ENCODE data around the gene TMEM45A. TPM values are rescaled to one million over a fixed set of nuclear protein-coding genes. Genes with fewer than 3 reads are reported as not detected.
"Not testable (repeated sequence)": the region's sequence is repeated elsewhere in the genome, so short reads cannot be mapped to it uniquely, and the experiment has no call there.

TMEM45A gene
- total and polyA plus RNA-seq, 11 donors: 1.8 to 11.2 (median 3.1) TPM

DNA sequence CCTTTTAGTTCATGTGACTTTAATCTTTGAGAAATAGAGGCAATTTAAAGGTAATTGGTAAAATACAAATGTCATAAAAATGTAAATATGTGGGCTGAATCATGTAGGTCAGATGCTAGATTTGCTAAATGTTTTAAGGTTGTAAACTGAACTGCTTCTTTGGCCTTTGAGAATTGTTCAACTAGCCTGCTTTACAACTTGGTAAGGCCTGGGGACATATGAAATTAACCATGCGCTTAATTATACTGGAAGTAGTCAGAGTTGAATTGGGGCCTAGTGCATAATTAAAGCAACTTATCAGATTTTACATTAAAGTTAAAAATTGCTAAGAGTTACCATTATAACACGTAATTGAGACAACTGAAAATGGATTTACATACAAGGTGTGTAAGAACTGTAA lies 21.0 kb upstream of the TMEM45A start:
- 76 to 84% (median 83%) methylated on average over 2 of the region's 2 CpGs for WGBS, 4 donors
- peaks cover 0 to 1% (median 0%) of the 10 kb centered on the region in 12 donors for H3K4me1 ChIP-seq
- ATAC-seq: no peak

DNA sequence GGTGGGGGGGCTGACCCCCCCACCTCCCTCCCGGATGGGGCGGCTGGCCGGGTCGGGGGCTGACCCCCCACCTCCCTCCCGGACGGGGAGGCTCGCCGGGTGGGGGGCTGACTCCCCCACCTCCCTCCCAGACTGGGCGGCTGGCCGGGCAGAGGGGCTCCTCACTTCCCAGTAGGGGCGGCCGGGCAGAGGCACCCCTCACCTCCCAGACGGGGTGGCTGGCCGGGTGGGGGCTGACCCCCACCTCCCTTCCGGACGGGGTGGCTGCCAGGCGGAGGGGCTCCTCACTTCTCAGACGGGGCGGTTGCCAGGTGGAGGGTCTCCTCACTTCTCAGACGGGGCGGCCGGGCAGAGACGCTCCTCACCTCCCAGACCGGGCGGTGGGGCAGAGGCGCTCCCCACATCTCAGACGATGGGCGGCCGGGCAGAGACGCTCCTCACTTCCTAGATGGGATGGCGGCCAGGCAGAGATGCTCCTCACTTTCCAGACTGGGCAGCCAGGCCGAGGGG lies 14.5 kb upstream of the TMEM45A start:
- DNase-seq; H3K27me3 ChIP-seq; H3K36me3 ChIP-seq; H3K27ac ChIP-seq; ATAC-seq; H3K4me1 ChIP-seq; H3K9me3 ChIP-seq; intact Hi-C loops (cut with DNase I); H3K4me3 ChIP-seq: not testable (repeated sequence)
- 92 to 94% (median 94%) methylated on average over 6 to 32 of the region's 32 CpGs for WGBS, 4 donors

More for the DNA sequence above, 21.0 kb upstream of the TMEM45A start:
- DNase-seq: no peak
- H3K4me3 ChIP-seq: no peak overlapping the region
- TF ChIP-seq, protein P1, sequence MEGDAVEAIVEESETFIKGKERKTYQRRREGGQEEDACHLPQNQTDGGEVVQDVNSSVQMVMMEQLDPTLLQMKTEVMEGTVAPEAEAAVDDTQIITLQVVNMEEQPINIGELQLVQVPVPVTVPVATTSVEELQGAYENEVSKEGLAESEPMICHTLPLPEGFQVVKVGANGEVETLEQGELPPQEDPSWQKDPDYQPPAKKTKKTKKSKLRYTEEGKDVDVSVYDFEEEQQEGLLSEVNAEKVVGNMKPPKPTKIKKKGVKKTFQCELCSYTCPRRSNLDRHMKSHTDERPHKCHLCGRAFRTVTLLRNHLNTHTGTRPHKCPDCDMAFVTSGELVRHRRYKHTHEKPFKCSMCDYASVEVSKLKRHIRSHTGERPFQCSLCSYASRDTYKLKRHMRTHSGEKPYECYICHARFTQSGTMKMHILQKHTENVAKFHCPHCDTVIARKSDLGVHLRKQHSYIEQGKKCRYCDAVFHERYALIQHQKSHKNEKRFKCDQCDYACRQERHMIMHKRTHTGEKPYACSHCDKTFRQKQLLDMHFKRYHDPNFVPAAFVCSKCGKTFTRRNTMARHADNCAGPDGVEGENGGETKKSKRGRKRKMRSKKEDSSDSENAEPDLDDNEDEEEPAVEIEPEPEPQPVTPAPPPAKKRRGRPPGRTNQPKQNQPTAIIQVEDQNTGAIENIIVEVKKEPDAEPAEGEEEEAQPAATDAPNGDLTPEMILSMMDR (IDR thresholded peaks at IDR 0.05): no peak
- no peak for TF ChIP-seq POLR2A (IDR thresholded peaks at IDR 0.05)
- H3K9me3 ChIP-seq: peaks cover 0 to 11% (median 0%) of the 10 kb centered on the region in 12 donors
- H3K27me3 ChIP-seq: no peaks in the 10 kb centered on the region
- H3K36me3 ChIP-seq: no peaks in the 10 kb centered on the region
- no peak overlapping the region for H3K27ac ChIP-seq
- intact Hi-C loops (cut with DNase I): no loop called here

DNA sequence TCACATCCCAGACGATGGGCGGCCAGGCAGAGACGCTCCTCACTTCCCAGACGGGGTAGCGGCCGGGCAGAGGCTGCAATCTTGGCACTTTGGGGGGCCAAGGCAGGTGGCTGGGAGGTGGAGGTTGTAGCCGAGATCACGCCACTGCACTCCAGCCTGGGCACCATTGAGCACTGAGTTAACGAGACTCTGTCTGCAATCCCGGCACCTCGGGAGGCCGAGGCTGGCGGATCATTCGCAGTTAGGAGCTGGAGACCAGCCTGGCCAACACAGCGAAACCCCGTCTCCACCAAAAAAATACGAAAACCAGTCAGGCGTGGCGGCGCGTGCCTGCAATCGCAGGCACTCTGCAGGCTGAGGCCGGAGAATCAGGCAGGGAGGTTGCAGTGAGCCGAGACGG lies 13.9 kb upstream of the TMEM45A start:
- DNase-seq; intact Hi-C loops (cut with DNase I): not testable (repeated sequence)

DNA sequence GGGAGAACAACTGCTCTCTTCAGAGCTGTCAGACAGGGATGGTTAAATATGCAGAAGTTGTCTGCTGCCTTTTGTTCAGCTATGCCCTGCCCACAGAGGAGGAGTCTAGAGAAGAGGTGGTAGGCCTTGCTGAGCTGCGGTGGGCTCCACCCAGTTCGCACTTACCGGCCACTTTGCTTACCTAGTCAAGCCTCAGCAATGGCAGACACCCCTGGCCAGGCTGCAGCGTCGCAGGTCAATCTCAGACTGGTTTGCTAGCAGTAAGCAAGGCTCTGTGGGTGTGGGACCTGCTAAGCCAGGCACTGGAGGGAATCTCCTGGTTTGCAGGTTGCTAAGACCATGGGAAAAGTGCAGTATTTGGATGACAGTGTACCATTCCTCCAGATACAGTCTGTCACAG lies 12.3 kb upstream of the TMEM45A start:
- H3K4me1 ChIP-seq: no peaks in the 10 kb centered on the region
- DNase-seq (no peak), ATAC-seq (no peak)
- WGBS, 4 donors: 75 to 96% (median 85%) methylated on average over 5 of the region's 5 CpGs
- H3K27ac ChIP-seq: no peak overlapping the region
- no peak for TF ChIP-seq POLR2A (IDR thresholded peaks at IDR 0.05)
- TF ChIP-seq, protein P1 (IDR thresholded peaks at IDR 0.05): no peak
- intact Hi-C loops (cut with DNase I): no loop called here
- H3K9me3 ChIP-seq: no peaks in the 10 kb centered on the region
- peaks cover 0 to 3% (median 0%) of the 10 kb centered on the region in 9 donors for H3K27me3 ChIP-seq
- no peaks in the 10 kb centered on the region for H3K36me3 ChIP-seq
- no peak overlapping the region for H3K4me3 ChIP-seq

More for the DNA sequence above, 13.9 kb upstream of the TMEM45A start:
- H3K27ac ChIP-seq, H3K9me3 ChIP-seq, H3K4me1 ChIP-seq, ATAC-seq, H3K27me3 ChIP-seq, H3K4me3 ChIP-seq, H3K36me3 ChIP-seq: not testable (repeated sequence)
- 83 to 94% (median 92%) methylated on average over 12 to 25 of the region's 25 CpGs for WGBS, 4 donors

DNA sequence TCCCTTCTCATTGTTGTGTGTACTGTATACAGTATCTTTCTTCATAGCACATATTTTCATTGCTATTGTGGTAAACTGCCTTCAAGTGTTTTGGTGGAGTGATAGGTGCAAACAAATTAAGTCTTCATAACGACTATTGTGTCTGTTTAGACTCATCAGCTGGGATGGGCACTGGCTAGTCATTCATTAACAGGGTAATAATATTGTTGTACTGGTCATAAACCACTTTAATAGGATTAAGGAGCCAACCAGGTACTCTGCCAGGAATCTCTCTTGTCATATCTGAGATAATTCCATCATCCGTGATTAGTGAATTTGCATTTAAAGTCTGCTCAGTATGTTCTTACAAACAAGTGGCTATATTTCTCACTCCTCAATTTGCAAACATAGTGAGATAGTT lies 10.2 kb upstream of the TMEM45A start:
- intact Hi-C loops (cut with DNase I): no loop called here
- ATAC-seq (no peak), DNase-seq (no peak)
- Histone ChIP-seq H3K4me3 (no peak overlapping the region), H3K9me3 (no peaks in the 10 kb centered on the region), H3K4me1 (no peaks in the 10 kb centered on the region), H3K27ac (no peak overlapping the region), H3K36me3 (no peaks in the 10 kb centered on the region), H3K27me3 (peaks cover 0 to 3% (median 0%) of the 10 kb centered on the region in 9 donors)
- 62 to 70% (median 66%) methylated on average over 2 of the region's 2 CpGs for WGBS, 4 donors
- TF ChIP-seq POLR2A (IDR thresholded peaks at IDR 0.05): no peak
- TF ChIP-seq, protein P1 (IDR thresholded peaks at IDR 0.05): no peak

Measured in heart left ventricle (tissue), 16 donors.